ENCODE measurements around the gene PIEZO1.
A peak's percentile ranks its signal among the peaks of the same experiment; 100 is the strongest.
"Not testable (repeated sequence)": the region's sequence is repeated elsewhere in the genome, so short reads cannot be mapped to it uniquely, and the experiment has no call there.

PIEZO1 gene

GRCh38 chr16:88804173-88804551, 19.1 kb upstream of the PIEZO1 start:
- no peak for DNase-seq

- peak; percentile 59 for DNase-seq
These were observed 18.4 kb upstream of the PIEZO1 start, which contains the start of gene CDT1 for GRCh38 chr16:88803264-88803987. CDT1 (plus strand) TSS chr16:88803789; CDS start chr16:88803832, 43 bp downstream.

- DNase-seq = no peak
These were observed 15.2 kb upstream of the PIEZO1 start for GRCh38 chr16:88800277-88800592.

- no peak for DNase-seq
These were observed 14.7 kb upstream of the PIEZO1 start for GRCh38 chr16:88799569-88800276.

GRCh38 chr16:88798772-88799455, 13.9 kb upstream of the PIEZO1 start:
- no peak for DNase-seq

GRCh38 chr16:88798073-88798472, 13.1 kb upstream of the PIEZO1 start:
- DNase-seq = no peak

GRCh38 chr16:88796278-88796677, 11.3 kb upstream of the PIEZO1 start:
- DNase-seq = no peak

GRCh38 chr16:88793251-88793954, 8.4 kb upstream of the PIEZO1 start:
- no peak for DNase-seq

GRCh38 chr16:88792668-88793250, 7.7 kb upstream of the PIEZO1 start:
- no peak for DNase-seq

GRCh38 chr16:88792078-88792550, 7.1 kb upstream of the PIEZO1 start:
- no peak for DNase-seq

GRCh38 chr16:88790312-88791211, 5.5 kb upstream of the PIEZO1 start:
- DNase-seq = no peak

GRCh38 chr16:88789594-88789993, 4.6 kb upstream of the PIEZO1 start:
- no peak for DNase-seq

- DNase-seq = not testable (repeated sequence)
These were observed 3.7 kb upstream of the PIEZO1 start for GRCh38 chr16:88788749-88789148.

GRCh38 chr16:88787579-88788314, 2.7 kb upstream of the PIEZO1 start:
- DNase-seq = no peak

GRCh38 chr16:88784856-88785105, 239 bp downstream of the PIEZO1 start:
- no peak for DNase-seq

GRCh38 chr16:88784074-88784855, 755 bp downstream of the PIEZO1 start:
- no peak for DNase-seq

GRCh38 chr16:88783391-88784073, 1.5 kb downstream of the PIEZO1 start:
- DNase-seq = no peak

- no peak for DNase-seq
These were observed 2.3 kb downstream of the PIEZO1 start for GRCh38 chr16:88782454-88783390.

All from NCI-H510A treated with DMSO at 0.1 percent for 48 hours (cell line).